Hematopoietic multipotent progenitor cell treated with erythropoietin and hydrocortisone succinate and interleukin-3 and kit ligand, for 8 days (in vitro differentiated cells): Measurements from ENCODE around the gene TEX13C.
"Not testable (repeated sequence)": the region's sequence is repeated elsewhere in the genome, so short reads cannot be mapped to it uniquely, and the experiment has no call there.

Source experiments
- DNase-seq: peaks from one replicate; pipeline ENCODE4 v3.0.0-alpha.2; 2015

The TEX13C gene

DNA sequence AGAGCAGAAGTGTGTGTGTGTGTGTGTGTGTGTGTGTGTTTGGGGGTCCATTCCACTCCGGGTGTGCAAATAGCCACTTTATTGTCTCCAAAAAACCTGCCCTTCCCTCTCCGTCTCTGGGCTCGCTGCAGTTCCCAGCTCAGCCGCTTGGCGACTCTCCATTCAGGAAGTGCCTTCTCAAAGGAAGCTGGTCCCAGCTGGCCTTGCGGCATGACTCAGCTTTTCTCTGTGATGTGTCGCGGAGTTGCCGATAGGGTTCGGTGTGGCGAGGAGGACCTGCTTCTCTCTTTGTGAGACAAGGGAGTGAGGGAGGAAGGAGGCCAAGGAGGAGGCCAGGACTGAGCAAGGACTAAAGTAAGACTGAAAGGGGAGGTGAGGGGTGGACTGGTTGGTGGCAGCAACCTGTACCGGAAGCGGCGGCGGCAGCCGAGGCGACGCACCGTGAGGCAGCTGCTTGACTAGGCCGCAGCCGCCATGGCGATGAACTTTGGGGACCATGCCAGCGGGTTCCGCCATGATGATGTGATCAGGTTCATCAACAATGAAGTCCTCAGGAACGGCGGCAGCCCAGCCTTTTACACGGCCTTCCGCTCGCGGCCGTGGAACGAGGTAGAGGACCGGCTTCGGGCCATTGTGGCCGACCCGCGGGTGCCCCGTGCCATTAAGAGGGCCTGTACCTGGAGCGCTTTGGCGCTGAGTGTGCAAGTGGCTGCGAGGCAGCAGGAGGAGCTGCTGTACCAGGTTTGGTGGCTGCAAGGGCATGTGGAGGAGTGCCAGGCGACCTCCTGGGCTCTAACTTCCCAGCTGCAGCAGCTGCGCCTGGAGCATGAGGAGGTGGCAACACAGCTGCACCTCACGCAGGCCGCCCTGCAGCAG is at the start of gene TEX13C:
Gene TEX13C (plus strand): TSS at position 226 of the 876 bp plus-strand sequence. CDS start 249 bp downstream, at position 475.
- no peak for DNase-seq

DNA sequence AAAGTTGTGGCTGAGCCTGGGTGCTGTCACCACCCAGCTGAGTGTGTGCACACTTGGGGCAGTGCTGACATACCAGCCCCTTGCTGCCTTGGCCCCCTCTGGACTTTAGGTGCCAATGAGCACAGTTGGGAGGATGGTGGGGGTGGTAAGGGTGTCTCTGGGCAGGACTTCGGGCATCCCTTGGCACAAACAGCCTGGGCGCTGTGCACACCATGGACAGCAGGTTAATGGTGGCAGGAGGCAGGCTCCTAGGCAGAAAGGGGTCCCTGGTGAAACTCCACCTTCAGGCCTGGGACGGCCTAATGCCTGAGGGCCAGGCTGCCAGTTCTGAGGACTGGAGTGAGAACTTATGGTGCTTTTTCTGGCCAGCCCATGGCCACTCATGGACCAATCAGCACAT is 32.4 kb upstream of the TEX13C start:
- DNase-seq, result no peak

DNA sequence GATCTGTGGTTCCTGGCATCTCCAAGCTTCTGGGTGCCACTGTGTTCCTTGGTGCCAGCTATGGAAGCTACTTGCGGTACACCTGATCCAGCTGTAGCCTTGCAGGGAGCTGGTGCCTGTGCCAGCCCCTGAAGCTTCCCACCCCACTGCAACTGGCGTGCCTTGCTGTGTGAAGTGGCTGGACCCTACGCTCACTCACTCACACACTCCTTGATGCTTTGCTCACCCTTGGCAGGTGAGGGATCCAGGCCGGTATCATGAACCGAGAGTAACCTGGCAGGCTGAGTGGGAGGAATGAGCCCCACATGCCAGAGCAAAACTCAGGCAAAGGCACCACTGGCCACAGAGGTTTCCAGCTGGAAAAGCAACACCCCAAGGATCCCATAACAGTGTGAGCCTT is 31.3 kb upstream of the TEX13C start:
- DNase-seq, result no peak

DNA sequence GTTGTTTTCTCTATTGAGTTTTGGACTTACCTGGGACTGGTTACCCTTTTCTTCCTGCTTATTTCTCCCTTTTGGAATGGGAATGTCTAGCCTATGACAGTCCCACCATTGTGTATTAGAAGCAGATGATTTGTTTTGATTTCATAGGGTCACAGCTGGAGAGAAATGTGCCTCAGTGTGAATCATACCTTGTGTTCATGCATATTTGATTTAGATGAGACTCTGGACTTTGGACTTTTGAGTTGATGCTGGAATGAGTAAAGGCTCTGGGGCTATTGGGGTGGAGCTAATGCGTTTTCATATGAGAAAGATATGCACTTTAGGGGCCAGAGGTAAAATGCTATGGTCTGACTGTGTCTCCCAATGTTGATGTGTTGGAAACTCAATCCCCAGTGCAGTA is 30.5 kb upstream of the TEX13C start:
- no peak for DNase-seq

DNA sequence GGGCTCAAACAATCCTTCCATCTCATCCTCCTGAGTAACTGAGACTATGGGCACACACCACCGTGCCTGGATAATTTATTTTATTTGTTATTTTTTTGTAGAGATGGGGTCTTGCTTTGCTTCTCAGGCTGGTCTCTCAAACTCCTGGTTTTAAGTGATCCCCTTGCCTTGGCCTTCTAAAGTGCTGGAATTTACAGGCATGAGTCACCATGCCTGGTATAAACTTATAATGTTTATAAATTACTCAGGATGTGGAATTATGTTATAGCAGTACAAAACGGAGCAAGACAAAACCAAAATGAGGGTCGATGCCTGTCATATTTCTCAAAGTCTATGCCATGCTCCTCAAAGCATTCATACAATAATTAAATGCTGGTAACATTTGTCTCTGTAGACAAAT is 29.8 kb upstream of the TEX13C start:
- no peak for DNase-seq

DNA sequence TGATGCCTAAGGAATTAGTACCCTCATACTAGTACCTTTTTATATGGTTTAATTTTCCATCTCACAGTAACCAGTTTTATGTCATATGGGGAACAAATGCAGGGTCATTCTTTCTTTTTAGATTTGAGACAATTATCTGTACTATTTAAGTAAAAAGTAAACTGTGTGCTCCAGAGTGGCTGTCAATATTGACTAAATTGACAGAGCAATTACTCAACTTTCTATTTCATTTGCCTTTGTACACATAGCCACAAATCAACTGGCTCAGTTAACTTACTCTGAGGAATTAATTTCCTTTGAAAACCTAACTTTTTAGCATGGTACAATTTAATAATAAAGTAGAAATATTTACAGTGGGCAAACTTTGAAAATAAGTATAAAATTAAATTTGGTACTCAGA is 28.5 kb upstream of the TEX13C start:
- DNase-seq, result no peak

DNA sequence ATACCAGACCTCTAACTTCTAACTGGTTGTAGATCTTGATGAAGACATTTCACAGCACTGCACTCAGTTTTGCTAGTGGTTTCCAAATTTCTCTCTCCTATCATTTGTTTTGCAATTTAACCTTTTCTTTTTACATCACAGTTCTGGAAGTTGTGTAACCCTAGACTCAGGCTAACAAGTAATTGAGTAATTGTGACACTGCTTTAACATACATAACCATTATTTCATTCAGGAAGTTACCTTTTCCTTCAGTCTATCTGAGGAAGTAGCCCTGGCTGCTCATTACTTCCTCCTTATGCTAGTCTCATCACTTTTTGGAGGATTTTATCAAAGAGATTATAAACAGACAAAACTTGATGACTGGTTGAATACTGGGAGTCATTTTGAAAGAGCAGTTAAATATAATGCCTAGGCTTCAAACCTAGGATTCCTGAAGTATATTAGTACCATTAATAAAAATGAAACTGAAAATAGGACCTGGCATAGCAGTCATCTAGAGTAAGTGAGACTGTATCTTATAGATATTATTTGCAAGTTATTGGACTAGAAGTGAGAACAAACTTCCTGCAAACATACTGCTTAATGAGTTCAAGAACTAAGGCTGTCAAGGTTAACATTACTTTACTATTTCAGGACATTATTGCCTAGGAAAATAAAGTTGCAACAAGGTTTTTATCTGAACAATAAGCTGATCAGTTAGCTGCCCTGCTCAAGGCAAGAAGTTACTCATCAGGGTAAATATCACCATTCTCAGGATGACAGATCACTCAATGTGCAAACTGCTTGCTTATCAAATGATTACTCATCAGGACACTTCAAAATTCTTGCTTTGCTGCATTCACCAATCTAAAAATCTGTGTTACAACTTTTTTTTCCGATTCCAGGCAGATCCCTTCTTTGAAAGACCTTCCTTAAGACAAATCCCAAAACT is 25.6 kb upstream of the TEX13C start:
- no peak for DNase-seq

DNA sequence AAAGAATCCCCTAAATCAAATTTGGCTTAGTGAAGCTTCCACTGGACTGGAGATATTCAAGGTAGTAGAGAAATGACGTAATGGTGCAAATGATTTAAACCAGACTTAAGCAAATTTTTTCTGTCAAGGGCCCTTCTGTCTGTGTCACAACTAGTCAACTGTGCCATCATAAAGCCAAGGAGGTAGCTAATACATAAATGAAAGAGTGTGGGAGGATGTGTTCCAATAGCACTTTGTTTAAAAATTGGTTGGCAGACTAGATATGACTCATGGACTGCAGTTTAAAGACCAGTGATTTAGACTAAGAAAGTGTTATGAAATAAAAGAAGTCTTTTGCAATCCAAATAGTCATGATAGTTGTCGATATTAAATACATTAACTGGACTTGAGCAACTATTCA is 24.3 kb upstream of the TEX13C start:
- DNase-seq, result no peak

DNA sequence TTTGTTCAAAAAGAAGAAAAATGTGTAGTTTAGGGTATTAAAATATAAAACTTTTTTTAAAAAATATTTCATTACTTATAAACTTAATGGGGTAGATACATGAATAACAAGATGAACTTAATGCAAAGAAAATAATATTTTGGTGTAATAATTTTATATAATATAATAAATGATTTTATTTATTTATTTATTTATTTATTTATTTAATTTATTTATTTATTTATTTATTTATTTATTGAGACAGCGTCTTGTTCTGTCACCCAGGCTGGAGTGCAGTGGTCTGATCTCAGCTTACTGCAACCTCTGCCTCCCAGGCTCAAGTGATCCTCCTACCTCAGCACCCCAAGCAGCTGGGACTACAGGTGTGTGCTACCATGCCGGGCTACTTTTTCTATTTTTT is 20.8 kb upstream of the TEX13C start:
- DNase-seq, result no peak

DNA sequence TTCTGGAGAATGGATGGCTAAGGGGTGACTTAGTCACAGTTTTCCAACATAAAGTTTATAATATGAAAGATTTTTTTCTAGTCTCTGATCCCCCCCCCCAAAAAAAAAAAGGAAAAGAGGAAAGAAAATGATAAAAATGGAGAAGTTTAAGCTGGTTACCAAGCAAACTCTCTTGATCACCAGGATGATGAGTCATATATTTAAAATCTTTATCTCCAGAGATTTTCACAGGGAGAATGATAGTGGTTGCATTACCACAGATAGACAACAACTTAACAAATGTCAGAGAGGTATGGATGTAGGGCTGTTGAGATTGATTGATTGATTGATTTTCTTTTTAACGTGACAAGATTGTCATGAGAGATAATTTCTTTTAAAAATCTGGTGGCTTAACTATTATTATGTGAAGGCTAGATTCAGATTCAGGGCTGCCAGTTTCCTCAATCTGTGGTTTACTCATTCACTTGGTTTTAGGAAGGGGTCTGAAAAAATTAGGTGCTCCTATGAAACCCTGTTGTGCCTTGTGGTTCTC is 13.3 kb upstream of the TEX13C start:
- DNase-seq, result no peak

DNA sequence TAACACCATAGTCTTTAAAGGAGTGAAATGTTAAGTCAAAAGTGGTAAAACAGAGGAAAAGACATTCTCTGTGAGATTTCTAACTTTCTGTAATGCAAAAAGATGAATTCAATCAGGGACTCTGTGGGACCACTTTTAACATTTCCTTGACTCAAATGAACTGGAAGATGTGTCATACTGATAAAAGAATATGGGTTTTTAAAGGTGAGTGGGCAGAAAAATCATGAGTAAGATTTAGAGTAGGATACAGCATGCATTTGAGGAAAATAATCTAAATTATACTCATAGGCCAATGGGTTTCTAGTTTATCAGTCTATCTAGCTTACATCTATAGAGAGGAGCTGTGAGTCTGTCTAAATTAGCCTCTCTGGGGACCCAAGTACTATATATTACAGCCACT is 11.0 kb upstream of the TEX13C start:
- no peak for DNase-seq

DNA sequence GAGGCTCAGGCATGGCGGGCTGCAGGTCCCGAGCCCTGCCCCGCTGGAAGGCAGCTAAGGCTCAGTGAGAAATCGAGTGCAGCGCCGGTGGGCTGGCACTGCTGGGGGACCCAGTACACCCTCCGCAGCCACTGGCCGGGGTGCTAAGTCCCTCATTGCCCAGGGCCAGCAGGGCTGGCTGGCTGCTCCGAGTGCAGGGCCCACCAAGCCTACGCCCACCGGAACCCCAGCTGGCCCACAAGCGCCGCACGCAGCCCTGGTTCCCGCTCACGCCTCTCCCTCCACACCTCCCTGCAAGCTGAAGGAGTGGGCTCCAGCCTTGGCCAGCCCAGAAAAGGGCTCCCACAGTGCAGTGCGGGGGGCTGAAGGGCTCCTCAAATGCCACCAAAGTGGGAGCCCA is 505 bp upstream of the TEX13C start:
- not testable (repeated sequence) for DNase-seq

DNA sequence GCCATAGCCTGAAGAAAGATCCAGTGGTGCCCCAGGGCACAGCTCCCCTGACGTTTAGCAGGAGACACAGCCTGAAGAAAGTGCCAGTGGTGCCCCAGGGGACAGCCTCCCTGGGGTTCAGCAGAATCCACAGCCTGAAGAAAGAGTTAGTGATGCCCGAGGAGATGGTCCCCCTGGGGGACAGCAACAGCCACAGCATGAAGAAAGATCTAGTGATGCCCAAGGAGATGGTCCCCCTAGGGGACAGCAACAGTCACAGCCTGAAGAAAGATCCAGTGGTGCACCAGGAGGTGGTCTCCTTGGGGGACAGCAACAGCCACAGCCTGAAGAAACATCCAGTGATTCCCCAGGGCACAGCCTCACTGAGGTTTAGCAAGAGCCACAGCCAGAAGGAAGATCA is 2.8 kb downstream of the TEX13C start:
- no peak for DNase-seq

DNA sequence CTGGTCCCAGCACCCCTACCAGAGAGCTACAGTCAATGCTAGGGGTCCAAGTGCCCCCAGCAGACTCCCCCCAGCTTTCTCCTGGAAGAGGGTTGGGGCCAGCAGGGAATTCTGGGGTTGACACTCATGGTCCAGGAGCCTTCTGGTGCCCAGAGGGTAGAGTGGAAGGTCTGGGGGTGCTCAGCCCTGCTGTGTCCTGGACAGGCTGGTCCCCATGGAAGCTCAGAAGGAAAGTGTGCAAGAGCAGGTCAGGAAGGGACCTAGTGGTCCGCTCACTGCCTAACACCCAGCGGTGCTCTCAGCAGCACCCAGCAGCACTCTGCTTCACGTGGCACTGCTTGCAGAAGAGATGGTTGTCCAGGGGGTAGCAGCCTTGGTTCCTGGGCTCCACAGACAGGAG is 6.9 kb downstream of the TEX13C start:
- DNase-seq, result no peak

DNA sequence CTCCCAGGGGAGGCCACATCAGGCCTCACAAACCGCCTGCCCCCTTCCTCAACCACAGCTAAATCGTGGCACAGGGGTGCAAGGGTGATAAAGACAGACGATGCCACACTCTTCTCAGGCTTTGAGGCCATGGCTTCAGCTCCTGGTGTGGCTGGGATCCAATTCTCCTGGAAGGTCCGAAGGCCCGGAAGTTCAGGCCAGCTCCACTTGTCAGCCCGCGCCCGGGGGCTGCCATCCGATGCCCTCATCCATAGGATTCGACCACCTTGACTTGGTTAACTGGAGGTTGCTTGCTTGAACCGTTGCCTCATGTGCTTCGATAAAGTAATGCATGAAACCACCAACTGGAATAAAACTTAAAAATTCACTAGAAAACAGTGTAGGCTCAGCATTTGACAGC is 8.2 kb downstream of the TEX13C start:
- DNase-seq, result no peak

DNA sequence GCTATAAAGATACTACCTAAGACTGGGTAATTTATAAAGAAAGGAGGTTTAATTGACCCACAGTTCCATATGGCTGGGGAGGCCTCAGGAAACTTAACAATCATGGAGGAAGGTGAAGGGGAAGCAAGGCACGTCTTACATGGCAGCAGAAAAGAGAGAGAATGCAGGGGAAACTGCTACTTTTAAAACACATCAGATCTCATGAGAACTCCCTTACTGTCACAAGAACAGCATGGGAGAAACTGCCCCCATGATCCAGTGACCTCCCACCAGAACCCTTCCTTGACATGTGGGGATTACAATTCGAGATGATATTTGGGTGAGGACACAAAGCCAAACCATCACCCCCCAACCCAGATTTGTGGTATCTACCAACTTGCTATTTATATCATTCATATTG is 13.9 kb downstream of the TEX13C start:
- DNase-seq, result no peak

DNA sequence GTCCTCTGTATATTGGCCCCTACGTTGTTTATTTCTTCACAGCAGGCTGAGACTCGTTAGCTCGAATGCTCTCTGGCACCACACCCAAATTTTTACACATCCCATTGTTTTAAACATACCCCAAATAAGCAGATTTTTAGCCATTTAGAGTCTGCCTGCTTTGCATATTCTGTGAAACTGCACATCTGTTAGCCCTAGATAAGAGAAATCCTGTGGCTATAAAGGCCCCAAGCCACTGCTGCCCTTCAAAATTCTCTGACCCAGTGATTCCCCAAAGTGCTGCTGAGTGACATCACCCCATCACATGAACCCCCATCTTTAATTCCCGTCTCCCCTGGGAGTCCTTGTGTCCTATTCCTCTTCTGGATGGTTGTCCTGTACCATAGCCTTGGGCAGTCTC is 20.8 kb downstream of the TEX13C start:
- DNase-seq, result peak; percentile 84

DNA sequence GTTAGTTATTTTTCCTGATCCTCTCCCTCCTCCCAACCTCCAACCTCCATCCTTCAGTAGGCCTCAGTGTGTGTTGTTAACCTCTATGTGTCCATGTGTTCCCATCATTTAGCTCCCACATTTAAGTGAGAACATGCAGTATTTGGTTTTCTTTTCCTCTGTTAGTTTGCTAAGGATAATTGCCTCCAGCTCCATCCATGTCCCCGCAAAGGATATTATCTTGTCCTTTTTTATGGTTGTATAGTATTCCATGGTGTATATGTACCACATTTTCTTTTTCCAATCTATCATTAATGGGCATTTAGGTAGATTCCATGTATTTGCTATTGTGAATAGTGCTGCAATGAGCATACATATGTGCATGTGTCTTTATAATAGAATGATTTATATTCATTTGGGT is 54.5 kb downstream of the TEX13C start:
- no peak for DNase-seq
